ENCODE results near the gene MKLN1. TPM values are rescaled to one million over a fixed set of nuclear protein-coding genes. Genes with fewer than 3 reads are reported as not detected.
A peak's percentile ranks its signal among the peaks of the same experiment; 100 is the strongest.
"Not testable (repeated sequence)": the region's sequence is repeated elsewhere in the genome, so short reads cannot be mapped to it uniquely, and the experiment has no call there.

Gene MKLN1
- total RNA-seq, 2 experiments from 2014 or later = 33.0 to 33.8 TPM

GRCh38 chr7:131299074-131299473, 28.6 kb upstream of the MKLN1 start:
- POLR2A ChIA-PET = no interaction called here
- Mint-ChIP-seq H3K27ac (no peak overlapping the region), H3K4me1 (ENCODE audit: low read depth) (no peaks in the 10 kb centered on the region), H3K36me3 (no peaks in the 10 kb centered on the region), H3K27me3 (no peaks in the 10 kb centered on the region), H3K4me3 (no peak overlapping the region), H3K9me3 (no peaks in the 10 kb centered on the region)
- intact Hi-C loops (cut with micrococcal nuclease) = no loop called here
- CTCF ChIA-PET = interaction anchor here (0.5 kb wide), 1 partner anchor 216 kb away, joined by 3 read pairs; no protein-coding TSS in a partner anchor
- DNase-seq = no peak

GRCh38 chr7:131300078-131300477, 27.6 kb upstream of the MKLN1 start:
- ChIA-PET POLR2A (no interaction called here), CTCF (no interaction called here)
- H3K4me1 Mint-ChIP-seq (ENCODE audit: low read depth) = no peaks in the 10 kb centered on the region
- no peaks in the 10 kb centered on the region for H3K36me3 Mint-ChIP-seq
- H3K9me3 Mint-ChIP-seq = no peaks in the 10 kb centered on the region
- no peak overlapping the region for H3K27ac Mint-ChIP-seq
- H3K27me3 Mint-ChIP-seq = no peaks in the 10 kb centered on the region
- no peak for DNase-seq
- intact Hi-C loops (cut with micrococcal nuclease) = loop anchor here (5.0 kb wide), 1 partner anchor 193 kb away; no protein-coding TSS in a partner anchor
- H3K4me3 Mint-ChIP-seq = no peak overlapping the region

GRCh38 chr7:131300572-131301466, 26.9 kb upstream of the MKLN1 start:
- Mint-ChIP-seq H3K9me3 (peaks cover 2% of the 10 kb centered on the region), H3K27ac (no peak overlapping the region), H3K36me3 (no peaks in the 10 kb centered on the region), H3K4me3 (no peak overlapping the region), H3K27me3 (no peaks in the 10 kb centered on the region), H3K4me1 (ENCODE audit: low read depth) (peaks cover 2% of the 10 kb centered on the region)
- ChIA-PET POLR2A (no interaction called here), CTCF (interaction anchor here (1.1 kb wide), 1 partner anchor 38 kb away, joined by 3 read pairs; no protein-coding TSS in a partner anchor)
- intact Hi-C loops (cut with micrococcal nuclease) = loop anchor here (5.0 kb wide), 1 partner anchor 194 kb away; no protein-coding TSS in a partner anchor
- no peak for DNase-seq

GRCh38 chr7:131302446-131302845, 25.2 kb upstream of the MKLN1 start:
- Mint-ChIP-seq H3K4me1 (ENCODE audit: low read depth) (peaks cover 6% of the 10 kb centered on the region), H3K36me3 (peaks cover 8% of the 10 kb centered on the region), H3K27me3 (no peaks in the 10 kb centered on the region), H3K27ac (no peak overlapping the region), H3K9me3 (peaks cover 18% of the 10 kb centered on the region), H3K4me3 (no peak overlapping the region)
- intact Hi-C loops (cut with micrococcal nuclease) = loop anchor here (5.0 kb wide), 1 partner anchor 195 kb away; no protein-coding TSS in a partner anchor
- no peak for DNase-seq
- CTCF ChIA-PET = interaction anchor here (1.0 to 1.7 kb wide), 9 partner anchors 8 to 233 kb away, joined by 3 to 10 read pairs (median 3); no protein-coding TSS in a partner anchor
- POLR2A ChIA-PET = no interaction called here

- ChIA-PET CTCF (interaction anchor here (1.0 to 1.7 kb wide), 10 partner anchors 8 to 263 kb away, joined by 3 to 10 read pairs (median 3); no protein-coding TSS in a partner anchor), POLR2A (no interaction called here)
- peaks cover 13% of the 10 kb centered on the region for H3K36me3 Mint-ChIP-seq
Measured at GRCh38 chr7:131302876-131303707, 24.6 kb upstream of the MKLN1 start.

GRCh38 chr7:131305152-131305551, 22.5 kb upstream of the MKLN1 start:
- Mint-ChIP-seq H3K27me3 (no peaks in the 10 kb centered on the region), H3K27ac (no peak overlapping the region), H3K4me1 (ENCODE audit: low read depth) (peaks cover 6% of the 10 kb centered on the region), H3K4me3 (no peak overlapping the region), H3K9me3 (peaks cover 26% of the 10 kb centered on the region), H3K36me3 (peaks cover 15% of the 10 kb centered on the region)
- DNase-seq = no peak
- intact Hi-C loops (cut with micrococcal nuclease) = no loop called here
- ChIA-PET POLR2A (interaction anchor here (0.6 kb wide), 1 partner anchor 69 kb away, joined by 3 read pairs; no protein-coding TSS in a partner anchor), CTCF (interaction anchor here (0.9 kb wide), 1 partner anchor 14 kb away, joined by 3 read pairs; no protein-coding TSS in a partner anchor)

More at GRCh38 chr7:131302876-131303707, 24.6 kb upstream of the MKLN1 start:
- H3K27ac Mint-ChIP-seq = no peak overlapping the region
- no peaks in the 10 kb centered on the region for H3K27me3 Mint-ChIP-seq
- H3K4me1 Mint-ChIP-seq (ENCODE audit: low read depth) = peaks cover 6% of the 10 kb centered on the region
- no peak overlapping the region for H3K4me3 Mint-ChIP-seq
- DNase-seq = peak; percentile 32
- peaks cover 24% of the 10 kb centered on the region for H3K9me3 Mint-ChIP-seq
- intact Hi-C loops (cut with micrococcal nuclease) = loop anchor here (1.0 to 5.0 kb wide), 2 partner anchors 196 to 234 kb away; no protein-coding TSS in a partner anchor

- POLR2A ChIA-PET; H3K27ac Mint-ChIP-seq; H3K4me3 Mint-ChIP-seq; H3K4me1 Mint-ChIP-seq (ENCODE audit: low read depth); H3K27me3 Mint-ChIP-seq; DNase-seq; intact Hi-C loops (cut with micrococcal nuclease): not testable (repeated sequence)
- Mint-ChIP-seq H3K9me3 (peaks cover 31% of the 10 kb centered on the region), H3K36me3 (peaks cover 15% of the 10 kb centered on the region)
- CTCF ChIA-PET = interaction anchor here (1.2 kb wide), 1 partner anchor 237 kb away, joined by 3 read pairs; no protein-coding TSS in a partner anchor
Measured at GRCh38 chr7:131306041-131306440, 21.6 kb upstream of the MKLN1 start.

GRCh38 chr7:131306777-131307176, 20.9 kb upstream of the MKLN1 start:
- Mint-ChIP-seq H3K36me3 (peaks cover 15% of the 10 kb centered on the region), H3K4me1 (ENCODE audit: low read depth) (peaks cover 6% of the 10 kb centered on the region), H3K4me3 (no peak overlapping the region), H3K27me3 (no peaks in the 10 kb centered on the region), H3K9me3 (peaks cover 31% of the 10 kb centered on the region), H3K27ac (no peak overlapping the region)
- DNase-seq = no peak
- POLR2A ChIA-PET = no interaction called here
- intact Hi-C loops (cut with micrococcal nuclease) = no loop called here
- CTCF ChIA-PET = interaction anchor here (1.2 kb wide), 1 partner anchor 238 kb away, joined by 3 read pairs; no protein-coding TSS in a partner anchor

- Mint-ChIP-seq H3K4me3 (no peak overlapping the region), H3K36me3 (peaks cover 18% of the 10 kb centered on the region), H3K27me3 (peaks cover 1% of the 10 kb centered on the region), H3K9me3 (peaks cover 34% of the 10 kb centered on the region), H3K4me1 (ENCODE audit: low read depth) (peaks cover 6% of the 10 kb centered on the region), H3K27ac (no peak overlapping the region)
- no peak for DNase-seq
- POLR2A ChIA-PET = no interaction called here
- intact Hi-C loops (cut with micrococcal nuclease) = no loop called here
- CTCF ChIA-PET = no interaction called here
Measured at GRCh38 chr7:131307627-131308026, 20.0 kb upstream of the MKLN1 start.

- Mint-ChIP-seq H3K4me1 (ENCODE audit: low read depth) (no peaks in the 10 kb centered on the region), H3K9me3 (peaks cover 15% of the 10 kb centered on the region), H3K36me3 (peaks cover 14% of the 10 kb centered on the region), H3K27ac (no peak overlapping the region), H3K27me3 (peaks cover 1% of the 10 kb centered on the region), H3K4me3 (no peak overlapping the region)
- CTCF ChIA-PET = no interaction called here
- POLR2A ChIA-PET = interaction anchor here (0.6 kb wide), 1 partner anchor 185 kb away, joined by 3 read pairs; no protein-coding TSS in a partner anchor
- DNase-seq = no peak
- intact Hi-C loops (cut with micrococcal nuclease) = no loop called here
Measured at GRCh38 chr7:131312838-131313237, 14.8 kb upstream of the MKLN1 start.

- Mint-ChIP-seq H3K36me3 (peaks cover 2% of the 10 kb centered on the region), H3K27me3 (no peaks in the 10 kb centered on the region), H3K4me1 (ENCODE audit: low read depth) (peaks cover 22% of the 10 kb centered on the region), H3K27ac (no peak overlapping the region), H3K4me3 (no peak overlapping the region), H3K9me3 (no peaks in the 10 kb centered on the region)
- ChIA-PET POLR2A (no interaction called here), CTCF (no interaction called here)
- no peak for DNase-seq
- intact Hi-C loops (cut with micrococcal nuclease) = no loop called here
Measured at GRCh38 chr7:131320603-131321002, 7.1 kb upstream of the MKLN1 start.

GRCh38 chr7:131321656-131322055, 6.0 kb upstream of the MKLN1 start:
- no peak for DNase-seq
- no peaks in the 10 kb centered on the region for H3K27me3 Mint-ChIP-seq
- intact Hi-C loops (cut with micrococcal nuclease) = no loop called here
- H3K4me1 Mint-ChIP-seq (ENCODE audit: low read depth) = peaks cover 31% of the 10 kb centered on the region
- no peaks in the 10 kb centered on the region for H3K9me3 Mint-ChIP-seq
- no peaks in the 10 kb centered on the region for H3K36me3 Mint-ChIP-seq
- no peak overlapping the region for H3K4me3 Mint-ChIP-seq
- ChIA-PET POLR2A (no interaction called here), CTCF (interaction anchor here (0.6 kb wide), 1 partner anchor 15 kb away, joined by 3 read pairs; no protein-coding TSS in a partner anchor)
- H3K27ac Mint-ChIP-seq = no peak overlapping the region
